HepG2 (cell line): ENCODE results near the gene PLA2G7. TPM values are rescaled to one million over a fixed set of nuclear protein-coding genes. Genes with fewer than 3 reads are reported as not detected.

ENCODE experiments used
- ATAC-seq: fragments of 200-7000 bp; cut with Tn5 transposase; 3 replicates; pipeline ENCODE4 v1.9.1; 2020; ENCODE audit warnings: mild to moderate bottlenecking, moderate library complexity
- BruUV-seq: library from RNA; stranded (reverse); fragments of 400-500 nt; replicated peaks from 2 replicates; lab custom pipeline; 2021; lab: Mats Ljungman, UMichigan
- CTCF ChIA-PET: fragments of 300-600 bp; formaldehyde crosslinking; extraction: SDS; loops from one replicate; lab custom pipeline; 2021; ENCODE audit warnings: low total read pairs, inconsistent platforms, low intra/inter-chr PET ratio; lab: Yijun Ruan, JAX
- POLR2A ChIA-PET: fragments of 350-600 bp; sonication (Branson Sonifier 250); formaldehyde crosslinking; loops from one replicate; lab custom pipeline; 2020; ENCODE audit warnings: antibody characterized with exemption, inconsistent platforms; lab: Yijun Ruan, JAX
- DNase-seq: peaks from one replicate; pipeline ENCODE4 v3.0.0-alpha.2; 2015; ENCODE audit warnings: low spot score
- FAIRE-seq: peaks from 3 replicates; lab custom pipeline; 2011; peaks lifted over from hg19 to GRCh38; lab: Jason Lieb, UNC
- H2AFZ ChIP-seq: one replicate; pipeline ENCODE4 v1.6.1; 2011; ENCODE audit warnings: low read length, inconsistent platforms
- H3K27ac ChIP-seq: fragments of 300-600 bp; 3 replicates; pipeline ENCODE4 v1.8.0; 2011; ENCODE audit warnings: mixed run types, mild to moderate bottlenecking, mixed read lengths, low read length, inconsistent platforms; ENCODE audit not compliant: insufficient read depth; ENCODE audit errors: extremely low read length
- H3K27me3 ChIP-seq, 2 experiments: fragments of 200-600 bp in 1 of 2; 2 replicates in 1 of 2; 3 replicates in 1 of 2; pipeline versions ENCODE4 v1.6.0 to v1.8.0; 2011; ENCODE audit warnings: low read length in 2 of 2, mild to moderate bottlenecking in 2 of 2, moderate library complexity in 2 of 2, inconsistent platforms in 1 of 2; ENCODE audit not compliant: insufficient read depth in 2 of 2, control insufficient read depth in 1 of 2
- H3K36me3 ChIP-seq, 2 experiments: fragments of 200-600 bp in 1 of 2; replicated peaks in 1 of 2; 2 replicates in 1 of 2; 3 replicates in 1 of 2; pipeline versions ENCODE4 v1.5.1 to v1.8.0; 2011; ENCODE audit warnings: low read length in 2 of 2, inconsistent platforms in 1 of 2; ENCODE audit not compliant: insufficient read depth in 2 of 2, control insufficient read depth in 1 of 2
- H3K4me1 ChIP-seq: 2 replicates; pipeline ENCODE4 v1.5.1; 2012; ENCODE audit warnings: low read length, inconsistent platforms; ENCODE audit not compliant: insufficient read depth
- H3K4me2 ChIP-seq: 2 replicates; pipeline ENCODE4 v1.6.0; 2011; ENCODE audit warnings: low read depth, low read length, inconsistent platforms
- H3K4me3 ChIP-seq, 3 experiments: fragments of 200-600 bp in 1 of 3; sonication (generic), shearing (Covaris generic) in 1 of 3; replicated peaks in 1 of 3; 2 replicates each; pipeline ENCODE4 v1.5.1; 2011 to 2016; ENCODE audit warnings: low read length in 3 of 3, inconsistent platforms in 2 of 3, low read depth in 2 of 3, mild to moderate bottlenecking in 2 of 3, control low read depth in 1 of 3, mixed read lengths in 1 of 3; ENCODE audit not compliant: insufficient read depth in 1 of 3
- H3K79me2 ChIP-seq: one replicate; pipeline ENCODE4 v1.6.1; 2011; ENCODE audit warnings: low read length, inconsistent platforms; ENCODE audit not compliant: insufficient read depth
- H3K9ac ChIP-seq: 2 replicates; pipeline ENCODE4 v1.6.0; 2011; ENCODE audit warnings: mild to moderate bottlenecking, low read depth, low read length, inconsistent platforms; ENCODE audit not compliant: insufficient read depth
- H3K9me3 ChIP-seq: 2 replicates; pipeline ENCODE4 v1.5.1; 2012; ENCODE audit warnings: mild to moderate bottlenecking, low read length
- H4K20me1 ChIP-seq: 2 replicates; pipeline ENCODE4 v1.6.0; 2011; ENCODE audit warnings: inconsistent platforms, mild to moderate bottlenecking, low read length, moderate library complexity; ENCODE audit not compliant: insufficient read depth
- AKAP8 ChIP-seq: sonication (generic); formaldehyde crosslinking; IDR thresholded peaks from 2 replicates; pipeline ENCODE4 v1.5.1; 2020; ENCODE audit warnings: mild to moderate bottlenecking, missing genetic modification reagents
- POLR2AphosphoS5 ChIP-seq: IDR thresholded peaks from 2 replicates; pipeline ENCODE4 v1.6.1; 2012; ENCODE audit warnings: low read depth, low read length
- WGBS: methylation state at CpG from one replicate; pipeline ENCODE4 v1.1.6; 2017; ENCODE audit warnings: low lambda C conversion rate; 5-methylcytosine and 5-hydroxymethylcytosine counted together
- in situ Hi-C: cut with HindIII; loops from 2 replicates; pipeline ENCODE4 v1.10.0; 2017; ENCODE audit warnings: low pct_unique_long_range_greater_than_20kb; ENCODE audit not compliant: extremely low pct_ligation_motif_present
- intact Hi-C: fragments of 100-400 bp; cut with micrococcal nuclease; formaldehyde crosslinking; loops from one replicate; pipeline ENCODE4 v1.10.0; 2022; ENCODE audit not compliant: unreplicated experiment
- polyA plus RNA-seq, 8 experiments: library from polyadenylated mRNA; depleted of rRNA in 3 of 8; stranded (reverse) in 7 of 8; unstranded in 1 of 8; fragments of >200 nt; fragmentation: Illumina TruSeq in 4 of 8; extraction: Trizol in 4 of 8; gene quantifications; 2 replicates each; pipeline versions ENCODE4 v1.2.1 to v1.2.3, GENCODE V29; 2011 to 2016; ENCODE audit warnings: low read depth in 4 of 8, missing spikeins in 1 of 8, mixed read lengths in 1 of 8; ENCODE audit not compliant: insufficient read depth in 1 of 8
- total RNA-seq, 5 experiments: library from RNA; depleted of rRNA; stranded (reverse); fragments of >200 nt; fragmentation: Illumina TruSeq; extraction: Trizol; gene quantifications; 2 replicates each; pipeline ENCODE4 v1.2.3, GENCODE V29; 2016; ENCODE audit warnings: low read depth in 1 of 5
- TF ChIP-seq, protein P1 (sequence below): sonication (generic); formaldehyde crosslinking; conservative IDR thresholded peaks from 2 replicates; pipeline ENCODE4 v1.8.1; 2023; ENCODE audit warnings: missing genetic modification reagents

The PLA2G7 gene
- total and polyA plus RNA-seq, 2 of the 13 experiments (the other 11 are each of a cell fraction or from before 2014, with no cell fraction given), result not detected

DNA sequence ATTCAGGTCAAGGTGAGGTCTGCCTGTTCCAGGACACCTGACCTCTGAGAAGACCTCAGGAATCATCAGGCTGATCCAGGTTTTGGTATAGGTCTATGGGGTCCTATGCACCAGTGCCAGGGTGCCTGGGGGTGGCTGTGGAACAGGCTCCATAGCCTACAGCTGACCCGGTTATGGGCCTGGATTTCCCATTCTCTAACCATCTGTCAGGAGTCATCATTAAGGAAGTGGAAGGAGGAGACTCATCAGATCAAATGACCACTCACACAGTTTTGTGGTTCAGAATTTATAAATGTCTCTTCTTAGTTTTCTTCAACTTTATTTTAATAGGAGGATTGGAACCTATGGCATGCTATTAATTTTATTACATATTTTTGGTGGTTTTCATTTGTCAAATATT is 14.8 kb downstream of the PLA2G7 start:
- intact Hi-C loops (no loop called here), in situ Hi-C loops (no loop called here)
- Histone ChIP-seq H3K9me3 (no peaks in the 10 kb centered on the region), H3K4me2 (no peak overlapping the region), H3K9ac (no peak overlapping the region), H3K27me3 (no peaks in the 10 kb centered on the region), H3K79me2 (no peaks in the 10 kb centered on the region), H3K4me3 (no peak overlapping the region), H3K4me1 (no peaks in the 10 kb centered on the region), H4K20me1 (no peaks in the 10 kb centered on the region), H3K36me3 (no peaks in the 10 kb centered on the region), H2AFZ (no peak overlapping the region), H3K27ac (no peak overlapping the region)
- FAIRE-seq, result no peak
- no TSS peak for BruUV-seq
- 22% methylated on average over 1 of the region's 1 CpG for WGBS
- POLR2A ChIA-PET, result no interaction called here
- ATAC-seq, result no peak
- TF ChIP-seq AKAP8 (CRISPR knock-in tag), result no peak
- no peak for DNase-seq
- CTCF ChIA-PET, result no interaction called here

DNA sequence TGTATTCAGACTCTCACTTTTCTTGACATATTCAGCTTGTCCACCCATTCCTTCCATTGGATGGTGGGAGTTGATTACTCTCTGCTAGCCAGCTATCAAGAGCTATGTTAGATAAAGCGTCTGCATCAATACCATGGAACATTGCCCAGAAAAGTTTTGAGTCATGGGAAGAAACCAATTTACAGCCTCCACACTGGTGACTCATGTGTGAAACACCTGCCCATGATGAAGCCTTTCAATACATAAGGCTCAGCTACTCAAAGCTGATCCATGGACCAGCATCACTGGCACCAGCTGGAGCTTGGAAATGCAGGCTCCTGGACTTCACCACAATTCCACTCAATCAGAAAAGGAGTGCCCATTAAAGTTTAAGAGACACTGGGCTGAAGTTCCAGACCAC is 16.1 kb downstream of the PLA2G7 start:
- ATAC-seq, result no peak
- no peak for FAIRE-seq
- no peak for TF ChIP-seq POLR2AphosphoS5
- TF ChIP-seq, protein P1, sequence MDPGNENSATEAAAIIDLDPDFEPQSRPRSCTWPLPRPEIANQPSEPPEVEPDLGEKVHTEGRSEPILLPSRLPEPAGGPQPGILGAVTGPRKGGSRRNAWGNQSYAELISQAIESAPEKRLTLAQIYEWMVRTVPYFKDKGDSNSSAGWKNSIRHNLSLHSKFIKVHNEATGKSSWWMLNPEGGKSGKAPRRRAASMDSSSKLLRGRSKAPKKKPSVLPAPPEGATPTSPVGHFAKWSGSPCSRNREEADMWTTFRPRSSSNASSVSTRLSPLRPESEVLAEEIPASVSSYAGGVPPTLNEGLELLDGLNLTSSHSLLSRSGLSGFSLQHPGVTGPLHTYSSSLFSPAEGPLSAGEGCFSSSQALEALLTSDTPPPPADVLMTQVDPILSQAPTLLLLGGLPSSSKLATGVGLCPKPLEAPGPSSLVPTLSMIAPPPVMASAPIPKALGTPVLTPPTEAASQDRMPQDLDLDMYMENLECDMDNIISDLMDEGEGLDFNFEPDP (CRISPR knock-in tag), result 0 out of 2 replicates have a peak, but pooled peaks have one; percentile 68
- ChIA-PET POLR2A (no interaction called here), CTCF (no interaction called here)
- Histone ChIP-seq H3K9me3 (no peaks in the 10 kb centered on the region), H4K20me1 (no peaks in the 10 kb centered on the region), H3K4me3 (no peak overlapping the region), H3K27ac (no peak overlapping the region), H3K9ac (no peak overlapping the region), H3K27me3 (no peaks in the 10 kb centered on the region), H3K4me1 (no peaks in the 10 kb centered on the region), H2AFZ (no peak overlapping the region), H3K4me2 (no peak overlapping the region), H3K36me3 (no peaks in the 10 kb centered on the region), H3K79me2 (no peaks in the 10 kb centered on the region)
- no TSS peak for BruUV-seq
- in situ Hi-C loops (no loop called here), intact Hi-C loops (no loop called here)
- DNase-seq, result no peak
- 0% methylated on average over 1 of the region's 1 CpG for WGBS
